ENCODE data around the gene MYO1E. TPM values are rescaled to one million over a fixed set of nuclear protein-coding genes. Genes with fewer than 3 reads are reported as not detected.

The MYO1E gene
- total and polyA plus RNA-seq, 4 donors = 20.9 to 84.2 (median 52.4) TPM

DNA sequence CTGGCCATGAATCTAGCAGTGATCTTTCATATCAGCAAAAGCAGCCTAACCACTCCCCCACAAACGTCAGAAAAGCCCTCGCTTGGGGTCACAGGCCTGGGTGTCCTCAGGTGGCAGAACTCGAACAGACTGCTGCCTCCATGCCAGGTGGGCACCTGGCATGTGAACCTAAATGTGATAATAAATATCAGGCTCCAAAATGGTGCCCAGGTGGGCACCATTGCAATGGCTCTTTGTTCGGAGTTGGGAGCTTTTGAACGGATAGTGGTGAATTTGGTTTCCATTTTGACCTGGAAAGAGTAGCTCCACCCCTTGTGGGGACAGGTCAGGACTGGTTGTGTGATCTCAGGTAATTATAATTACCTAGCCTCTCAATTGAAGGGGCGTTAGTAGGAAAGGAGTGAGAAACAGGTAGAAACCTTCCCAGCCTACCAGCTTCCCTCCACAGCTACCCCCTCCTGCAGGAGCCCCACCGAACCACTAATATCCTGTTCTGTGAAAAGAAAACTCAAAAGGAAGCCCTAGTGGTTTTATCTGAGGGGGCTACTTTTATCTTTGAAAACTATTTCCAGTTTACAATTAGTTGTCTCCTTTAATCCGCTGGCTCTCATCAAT is 18.1 kb downstream of the MYO1E start:
- H3K4me1 ChIP-seq (ENCODE audit: control insufficient read depth in 5 of 5, insufficient read depth in 5 of 5, low read length in 5 of 5) = peaks cover 0 to 32% (median 5%) of the 10 kb centered on the region in 5 donors
- no peak overlapping the region for H3K4me3 ChIP-seq
- H3K27me3 ChIP-seq (ENCODE audit: control insufficient read depth in 3 of 3, insufficient read depth in 3 of 3, low read length in 2 of 3) = no peaks in the 10 kb centered on the region
- DNase-seq = no peak
- H3K36me3 ChIP-seq (ENCODE audit: control insufficient read depth in 4 of 4, insufficient read depth in 4 of 4, low read length in 4 of 4) = no peaks in the 10 kb centered on the region
- WGBS, 2 donors = 49 to 70% methylated on average over 8 of the region's 8 CpGs
- ATAC-seq (ENCODE audit: insufficient read depth, low FRiP score) = no peak
- no peak overlapping the region for H3K9ac ChIP-seq (ENCODE audit: insufficient read depth in 1 of 2, low read length in 2 of 2)
- no peak overlapping the region for H3K27ac ChIP-seq (ENCODE audit: low read depth in 1 of 2, low read length in 1 of 2)
- no peaks in the 10 kb centered on the region for H3K9me3 ChIP-seq (ENCODE audit: control insufficient read depth in 4 of 4, insufficient read depth in 3 of 4, low read length in 3 of 4)
- TF ChIP-seq, protein P1, sequence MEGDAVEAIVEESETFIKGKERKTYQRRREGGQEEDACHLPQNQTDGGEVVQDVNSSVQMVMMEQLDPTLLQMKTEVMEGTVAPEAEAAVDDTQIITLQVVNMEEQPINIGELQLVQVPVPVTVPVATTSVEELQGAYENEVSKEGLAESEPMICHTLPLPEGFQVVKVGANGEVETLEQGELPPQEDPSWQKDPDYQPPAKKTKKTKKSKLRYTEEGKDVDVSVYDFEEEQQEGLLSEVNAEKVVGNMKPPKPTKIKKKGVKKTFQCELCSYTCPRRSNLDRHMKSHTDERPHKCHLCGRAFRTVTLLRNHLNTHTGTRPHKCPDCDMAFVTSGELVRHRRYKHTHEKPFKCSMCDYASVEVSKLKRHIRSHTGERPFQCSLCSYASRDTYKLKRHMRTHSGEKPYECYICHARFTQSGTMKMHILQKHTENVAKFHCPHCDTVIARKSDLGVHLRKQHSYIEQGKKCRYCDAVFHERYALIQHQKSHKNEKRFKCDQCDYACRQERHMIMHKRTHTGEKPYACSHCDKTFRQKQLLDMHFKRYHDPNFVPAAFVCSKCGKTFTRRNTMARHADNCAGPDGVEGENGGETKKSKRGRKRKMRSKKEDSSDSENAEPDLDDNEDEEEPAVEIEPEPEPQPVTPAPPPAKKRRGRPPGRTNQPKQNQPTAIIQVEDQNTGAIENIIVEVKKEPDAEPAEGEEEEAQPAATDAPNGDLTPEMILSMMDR (IDR thresholded peaks at IDR 0.05; ENCODE audit: control extremely low read depth, extremely low read depth) = no peak

DNA sequence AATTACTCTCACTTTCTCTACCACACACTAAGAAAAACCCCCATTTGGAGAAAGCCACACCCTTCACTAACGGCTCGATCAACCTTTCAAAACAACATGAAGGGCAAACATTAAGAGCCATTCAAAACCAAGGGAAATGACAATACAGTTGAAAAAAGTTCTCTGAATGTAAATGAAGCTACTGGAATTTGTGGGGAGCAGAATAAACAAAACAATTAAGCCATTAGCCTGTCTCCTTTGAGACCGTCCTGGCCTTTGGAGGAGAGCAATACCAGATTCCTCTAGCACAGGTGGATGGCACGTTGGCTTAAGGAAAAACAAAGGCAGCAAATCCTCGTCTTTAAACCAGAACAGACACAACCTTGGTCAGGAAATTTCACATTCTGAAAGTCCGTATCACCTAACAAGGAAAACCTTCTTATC is 18.7 kb downstream of the MYO1E start:
- TF ChIP-seq, protein P1 (IDR thresholded peaks at IDR 0.05; ENCODE audit: control extremely low read depth, extremely low read depth) = no peak

DNA sequence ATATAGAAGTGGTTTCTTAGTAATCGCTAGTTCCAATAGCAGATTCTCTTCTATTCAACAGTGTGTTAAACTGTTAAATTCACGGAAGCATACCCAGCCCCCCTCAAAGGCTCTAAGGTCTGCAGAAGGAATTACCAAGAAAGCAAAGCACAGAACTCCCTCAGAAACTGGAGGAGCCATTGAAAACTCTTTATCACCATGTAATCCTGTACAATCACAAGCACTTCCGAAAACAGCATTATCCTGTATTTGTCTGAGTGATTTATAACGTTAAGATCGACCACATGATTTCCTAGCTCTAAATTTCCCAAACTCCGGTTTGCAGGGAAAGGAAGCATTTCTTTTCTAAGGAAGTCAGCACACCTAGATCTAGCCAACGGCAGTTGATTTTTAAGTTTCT is 20.0 kb downstream of the MYO1E start:
- Histone ChIP-seq H3K4me1 (ENCODE audit: control insufficient read depth in 5 of 5, insufficient read depth in 5 of 5, low read length in 5 of 5) (peaks cover 0 to 32% (median 5%) of the 10 kb centered on the region in 5 donors), H3K36me3 (ENCODE audit: control insufficient read depth in 4 of 4, insufficient read depth in 4 of 4, low read length in 4 of 4) (no peaks in the 10 kb centered on the region), H3K27ac (ENCODE audit: low read depth in 1 of 2, low read length in 1 of 2) (no peak overlapping the region), H3K4me3 (no peak overlapping the region), H3K27me3 (ENCODE audit: control insufficient read depth in 3 of 3, insufficient read depth in 3 of 3, low read length in 2 of 3) (no peaks in the 10 kb centered on the region), H3K9ac (ENCODE audit: insufficient read depth in 1 of 2, low read length in 2 of 2) (no peak overlapping the region), H3K9me3 (ENCODE audit: control insufficient read depth in 4 of 4, insufficient read depth in 3 of 4, low read length in 3 of 4) (no peaks in the 10 kb centered on the region)
- ATAC-seq (ENCODE audit: insufficient read depth, low FRiP score) (no peak), DNase-seq (no peak)
- WGBS, 2 donors = 18 to 33% methylated on average over 7 of the region's 7 CpGs
- TF ChIP-seq, protein P1 (IDR thresholded peaks at IDR 0.05; ENCODE audit: control extremely low read depth, extremely low read depth) = no peak

More for the DNA sequence above, 18.7 kb downstream of the MYO1E start:
- Histone ChIP-seq H3K27ac (ENCODE audit: low read depth in 1 of 2, low read length in 1 of 2) (no peak overlapping the region), H3K9me3 (ENCODE audit: control insufficient read depth in 4 of 4, insufficient read depth in 3 of 4, low read length in 3 of 4) (no peaks in the 10 kb centered on the region), H3K4me3 (no peak overlapping the region), H3K27me3 (ENCODE audit: control insufficient read depth in 3 of 3, insufficient read depth in 3 of 3, low read length in 2 of 3) (no peaks in the 10 kb centered on the region), H3K9ac (ENCODE audit: insufficient read depth in 1 of 2, low read length in 2 of 2) (no peak overlapping the region), H3K4me1 (ENCODE audit: control insufficient read depth in 5 of 5, insufficient read depth in 5 of 5, low read length in 5 of 5) (peaks cover 0 to 32% (median 5%) of the 10 kb centered on the region in 5 donors), H3K36me3 (ENCODE audit: control insufficient read depth in 4 of 4, insufficient read depth in 4 of 4, low read length in 4 of 4) (no peaks in the 10 kb centered on the region)
- no peak for DNase-seq
- ATAC-seq (ENCODE audit: insufficient read depth, low FRiP score) = no peak
- 62 to 64% methylated on average over 6 of the region's 6 CpGs for WGBS, 2 donors

DNA sequence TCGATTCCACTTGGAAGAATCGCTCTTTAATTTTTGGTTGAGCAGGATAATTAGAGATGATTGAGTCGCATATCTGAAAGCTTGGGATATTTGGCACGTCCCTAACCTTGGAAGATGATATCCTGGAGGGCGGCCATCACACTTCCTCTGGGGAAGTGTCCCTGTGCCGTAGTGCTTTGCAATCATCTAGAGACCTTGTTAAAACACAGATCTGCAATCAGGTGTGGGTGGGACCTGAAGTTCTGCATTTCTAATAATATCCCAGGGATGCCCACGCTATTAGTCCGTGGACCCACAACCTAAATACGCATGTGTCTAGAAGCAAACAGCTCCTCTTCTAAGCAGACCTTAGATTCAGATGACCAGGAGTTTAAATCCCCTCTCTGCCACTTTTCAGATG is 20.5 kb downstream of the MYO1E start:
- Histone ChIP-seq H3K9me3 (ENCODE audit: control insufficient read depth in 4 of 4, insufficient read depth in 3 of 4, low read length in 3 of 4) (no peaks in the 10 kb centered on the region), H3K4me3 (no peak overlapping the region), H3K9ac (ENCODE audit: insufficient read depth in 1 of 2, low read length in 2 of 2) (no peak overlapping the region), H3K27ac (ENCODE audit: low read depth in 1 of 2, low read length in 1 of 2) (peak overlapping the region in 1 of 2 donors; percentile 33), H3K27me3 (ENCODE audit: control insufficient read depth in 3 of 3, insufficient read depth in 3 of 3, low read length in 2 of 3) (no peaks in the 10 kb centered on the region), H3K36me3 (ENCODE audit: control insufficient read depth in 4 of 4, insufficient read depth in 4 of 4, low read length in 4 of 4) (no peaks in the 10 kb centered on the region), H3K4me1 (ENCODE audit: control insufficient read depth in 5 of 5, insufficient read depth in 5 of 5, low read length in 5 of 5) (peaks cover 0 to 32% (median 5%) of the 10 kb centered on the region in 5 donors)
- ATAC-seq (ENCODE audit: insufficient read depth, low FRiP score) = no peak
- 56 to 69% methylated on average over 9 of the region's 9 CpGs for WGBS, 2 donors
- TF ChIP-seq, protein P1 (IDR thresholded peaks at IDR 0.05; ENCODE audit: control extremely low read depth, extremely low read depth) = no peak
- no peak for DNase-seq

All from lung (tissue), 12 donors.